K562 (cell line): ENCODE measurements around the gene MYO18A. TPM values are rescaled to one million over a fixed set of nuclear protein-coding genes. Genes with fewer than 3 reads are reported as not detected.
A peak's percentile ranks its signal among the peaks of the same experiment; 100 is the strongest.

ENCODE experiments used
- ARHGAP35 ChIP-seq: fragments of 450-650 bp; IDR thresholded peaks from 2 replicates; pipeline ENCODE4 v1.6.1; 2018; ENCODE audit not compliant: partially characterized antibody
- CBFA2T3 ChIP-seq: fragments of 450-650 bp; IDR thresholded peaks from 2 replicates; pipeline ENCODE4 v1.6.1; 2017
- CBX1 ChIP-seq: sonication (generic); IDR thresholded peaks from 2 replicates; pipeline ENCODE4 v1.6.1; 2016; ENCODE audit warnings: antibody characterized with exemption, low read depth, mild to moderate bottlenecking
- CBX3 ChIP-seq, 2 experiments: IDR thresholded peaks; 1 replicate in 1 of 2; 2 replicates in 1 of 2; pipeline ENCODE4 v1.6.1; 2012; ENCODE audit warnings: inconsistent platforms in 2 of 2, low read length in 2 of 2, borderline replicate concordance in 1 of 2, control low read depth in 1 of 2
- CREBBP ChIP-seq: IDR thresholded peaks from one replicate; pipeline ENCODE4 v1.6.1; 2012; ENCODE audit warnings: low read depth, mild to moderate bottlenecking, control low read depth, inconsistent platforms, low read length
- ELF1 ChIP-seq: fragments of 200-800 bp; sonication (Bioruptor generic); IDR thresholded peaks from 2 replicates; pipeline ENCODE4 v1.6.1; 2016; ENCODE audit warnings: missing genetic modification characterization, missing compliant biosample characterization
- ETV6 ChIP-seq, 3 experiments: fragments of 150-350 bp in 1 of 3; sonication (generic) in 1 of 3; formaldehyde crosslinking in 1 of 3; IDR thresholded peaks; 2 replicates each; pipeline versions ENCODE4 v1.6.1 to v1.8.0; 2014 to 2022; ENCODE audit warnings: borderline replicate concordance in 2 of 3, low read depth in 2 of 3, antibody characterized with exemption in 1 of 3, low read length in 1 of 3, mild to moderate bottlenecking in 1 of 3, missing genetic modification reagents in 1 of 3
- MTA3 ChIP-seq: fragments of 450-650 bp; formaldehyde crosslinking; IDR thresholded peaks from 2 replicates; pipeline ENCODE4 v1.6.1; 2017; ENCODE audit warnings: mild to moderate bottlenecking, borderline replicate concordance
- NFE2 ChIP-seq: IDR thresholded peaks from 2 replicates; pipeline ENCODE4 v1.6.1; 2014; ENCODE audit warnings: antibody characterized with exemption, low read depth
- NONO ChIP-seq, 2 experiments: fragments of 200-400 bp in 1 of 2; fragments of 450-650 bp in 1 of 2; formaldehyde crosslinking in 1 of 2; IDR thresholded peaks; 2 replicates each; pipeline ENCODE4 v1.6.1; 2017; ENCODE audit warnings: low read depth in 2 of 2, mild to moderate bottlenecking in 2 of 2, moderate library complexity in 2 of 2, low read length in 1 of 2
- RBM25 ChIP-seq: fragments of 200-400 bp; formaldehyde crosslinking; IDR thresholded peaks from 2 replicates; pipeline ENCODE4 v1.6.1; 2018; ENCODE audit warnings: low read length, low read depth, moderate library complexity; ENCODE audit not compliant: severe bottlenecking
- SMARCA5 ChIP-seq: fragments of 450-650 bp; IDR thresholded peaks from 2 replicates; pipeline ENCODE4 v1.6.1; 2016
- SRF ChIP-seq, 2 experiments: fragments of 250-450, 450-650 bp in 1 of 2; sonication (Bioruptor Pico) in 1 of 2; sonication (generic) in 1 of 2; formaldehyde crosslinking; IDR thresholded peaks; 2 replicates each; pipeline versions ENCODE4 v1.5.0 to v1.5.1; 2020 to 2022; ENCODE audit warnings: mild to moderate bottlenecking in 1 of 2, missing genetic modification reagents in 1 of 2
- SRSF3 ChIP-seq: fragments of 200-400 bp; formaldehyde crosslinking; IDR thresholded peaks from 2 replicates; pipeline ENCODE4 v1.6.1; 2016; ENCODE audit warnings: mild to moderate bottlenecking, low read length, moderate library complexity; ENCODE audit not compliant: insufficient read depth
- TAF1 ChIP-seq: IDR thresholded peaks from 2 replicates; pipeline ENCODE4 v1.6.1; 2011; ENCODE audit warnings: mild to moderate bottlenecking, low read length, moderate library complexity; ENCODE audit not compliant: insufficient read depth, control insufficient read depth, severe bottlenecking; ENCODE audit errors: extremely low read depth
- TCF3 ChIP-seq: sonication (generic); formaldehyde crosslinking; IDR thresholded peaks from 2 replicates; pipeline ENCODE4 v1.4.0; 2020; ENCODE audit warnings: mild to moderate bottlenecking, missing genetic modification reagents
- THRAP3 ChIP-seq: fragments of 450-650 bp; IDR thresholded peaks from 2 replicates; pipeline ENCODE4 v1.6.1; 2016; ENCODE audit warnings: mild to moderate bottlenecking, inconsistent platforms, borderline replicate concordance
- XRCC5 ChIP-seq: fragments of 200-400 bp; formaldehyde crosslinking; IDR thresholded peaks from 2 replicates; pipeline ENCODE4 v1.6.1; 2017; ENCODE audit warnings: low read depth, mild to moderate bottlenecking, low read length
- ZNF445 ChIP-seq: fragments of 250-450 bp; sonication (Bioruptor Pico); IDR thresholded peaks from 2 replicates; pipeline ENCODE4 v1.4.0; 2020; ENCODE audit warnings: low read depth, mild to moderate bottlenecking, moderate library complexity
- ZNF584 ChIP-seq: fragments of 200-800 bp; sonication (Bioruptor generic); IDR thresholded peaks from 2 replicates; pipeline ENCODE4 v1.6.1; 2016; ENCODE audit warnings: low read depth, mild to moderate bottlenecking, missing genetic modification characterization, missing compliant biosample characterization
- polyA plus RNA-seq, 8 experiments: library from polyadenylated mRNA; depleted of rRNA in 4 of 8; stranded (reverse) in 5 of 8; unstranded in 3 of 8; fragments of >200 nt; fragmentation: Nextera tagmentation in 2 of 8; fragmentation: Illumina TruSeq in 1 of 8; extraction: Ambion mirVana in 2 of 8; extraction: Trizol in 1 of 8; gene quantifications; 2 replicates each; pipeline versions ENCODE4 v1.2.1 to v1.2.3, GENCODE V29; 2011 to 2014; ENCODE audit warnings: inconsistent platforms in 1 of 8, missing spikeins in 1 of 8
- total RNA-seq, 7 experiments: library from RNA; depleted of rRNA in 6 of 7; stranded (reverse); fragments of >200 nt in 6 of 7; fragmentation: Illumina TruSeq in 2 of 7; extraction: Trizol in 2 of 7; gene quantifications; 2 replicates each; pipeline versions ENCODE4 v1.2.1 to v1.2.3, GENCODE V29; 2011 to 2021; ENCODE audit warnings: low replicate concordance in 1 of 7
- TF ChIP-seq, protein P1 (sequence below): sonication (generic); formaldehyde crosslinking; IDR thresholded peaks from 2 replicates; pipeline ENCODE4 v1.8.0; 2023; ENCODE audit warnings: mild to moderate bottlenecking, missing genetic modification reagents
- TF ChIP-seq, protein P2 (sequence below): fragments of 450-650 bp; formaldehyde crosslinking; IDR thresholded peaks from 2 replicates; pipeline ENCODE4 v1.4.0; 2020; ENCODE audit warnings: mild to moderate bottlenecking, mixed read lengths
- TF ChIP-seq, protein P3 (sequence below): fragments of 450-650 bp; conservative IDR thresholded peaks from 2 replicates; pipeline ENCODE4 v1.6.1; 2016; ENCODE audit warnings: missing genetic modification characterization, low read depth, mild to moderate bottlenecking, missing compliant biosample characterization, moderate library complexity
- TF ChIP-seq, protein P4 (sequence below): fragments of 250-450 bp; sonication (Bioruptor Pico); IDR thresholded peaks from 2 replicates; pipeline ENCODE4 v1.8.0; 2021; ENCODE audit warnings: borderline replicate concordance, mild to moderate bottlenecking, moderate library complexity; ENCODE audit not compliant: poor library complexity, severe bottlenecking

The MYO18A gene
- total and polyA plus RNA-seq, 9 of the 15 experiments (the other 6 are each of a cell fraction or from before 2014, with no cell fraction given) = 2.5 to 65.4 (median 17.1) TPM

DNA sequence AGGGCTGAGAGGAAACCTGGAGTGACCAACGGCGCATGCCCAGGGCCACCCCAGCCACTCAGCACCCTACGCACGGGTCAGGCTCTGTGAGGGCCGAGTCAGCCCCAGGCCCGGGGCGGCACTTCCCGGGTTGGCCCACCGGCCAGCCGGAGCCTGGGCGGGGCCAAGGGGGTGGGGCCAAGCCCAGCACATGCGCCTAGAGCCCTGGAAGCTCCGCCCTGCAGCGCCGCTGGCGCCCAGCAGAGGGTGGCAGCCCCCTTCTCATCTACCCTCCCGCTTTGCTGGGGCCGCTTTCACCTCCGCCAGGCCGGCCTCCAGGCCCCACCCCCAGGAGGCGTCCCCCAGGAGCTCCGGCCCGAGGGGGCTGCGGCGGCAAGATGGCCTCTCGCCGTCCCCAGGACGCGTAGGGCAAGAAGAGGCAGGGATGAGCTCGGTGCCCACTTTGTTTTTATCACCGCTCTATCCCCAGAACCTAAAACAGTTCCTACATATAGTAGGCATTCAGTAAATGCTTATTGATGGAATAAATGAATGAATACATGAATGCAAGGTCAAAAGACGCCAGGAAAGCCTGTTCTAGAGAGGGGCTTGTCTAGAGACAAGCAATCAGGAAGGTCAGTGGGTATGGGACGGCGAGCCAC is 31.3 kb downstream of the MYO18A start (continued):
- TF ChIP-seq, protein P1, sequence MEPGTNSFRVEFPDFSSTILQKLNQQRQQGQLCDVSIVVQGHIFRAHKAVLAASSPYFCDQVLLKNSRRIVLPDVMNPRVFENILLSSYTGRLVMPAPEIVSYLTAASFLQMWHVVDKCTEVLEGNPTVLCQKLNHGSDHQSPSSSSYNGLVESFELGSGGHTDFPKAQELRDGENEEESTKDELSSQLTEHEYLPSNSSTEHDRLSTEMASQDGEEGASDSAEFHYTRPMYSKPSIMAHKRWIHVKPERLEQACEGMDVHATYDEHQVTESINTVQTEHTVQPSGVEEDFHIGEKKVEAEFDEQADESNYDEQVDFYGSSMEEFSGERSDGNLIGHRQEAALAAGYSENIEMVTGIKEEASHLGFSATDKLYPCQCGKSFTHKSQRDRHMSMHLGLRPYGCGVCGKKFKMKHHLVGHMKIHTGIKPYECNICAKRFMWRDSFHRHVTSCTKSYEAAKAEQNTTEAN = no peak
- no peak for TF ChIP-seq CBFA2T3
- no peak for TF ChIP-seq NFE2
- TF ChIP-seq TAF1 = peak; percentile 12
- peak; percentile 76 for TF ChIP-seq RBM25
- TF ChIP-seq, protein P2, sequence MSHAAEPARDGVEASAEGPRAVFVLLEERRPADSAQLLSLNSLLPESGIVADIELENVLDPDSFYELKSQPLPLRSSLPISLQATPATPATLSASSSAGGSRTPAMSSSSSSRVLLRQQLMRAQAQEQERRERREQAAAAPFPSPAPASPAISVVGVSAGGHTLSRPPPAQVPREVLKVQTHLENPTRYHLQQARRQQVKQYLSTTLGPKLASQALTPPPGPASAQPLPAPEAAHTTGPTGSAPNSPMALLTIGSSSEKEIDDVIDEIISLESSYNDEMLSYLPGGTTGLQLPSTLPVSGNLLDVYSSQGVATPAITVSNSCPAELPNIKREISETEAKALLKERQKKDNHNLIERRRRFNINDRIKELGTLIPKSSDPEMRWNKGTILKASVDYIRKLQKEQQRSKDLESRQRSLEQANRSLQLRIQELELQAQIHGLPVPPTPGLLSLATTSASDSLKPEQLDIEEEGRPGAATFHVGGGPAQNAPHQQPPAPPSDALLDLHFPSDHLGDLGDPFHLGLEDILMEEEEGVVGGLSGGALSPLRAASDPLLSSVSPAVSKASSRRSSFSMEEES (CRISPR knock-in tag) = no peak
- TF ChIP-seq MTA3 = peak; percentile 41; the same call in 1 of the 2 replicates
- 0 out of 2 replicates have a peak, but pooled peaks have one; percentile 58 for TF ChIP-seq CBX1
- peak; percentile 80 for TF ChIP-seq XRCC5
- TF ChIP-seq, protein P3, sequence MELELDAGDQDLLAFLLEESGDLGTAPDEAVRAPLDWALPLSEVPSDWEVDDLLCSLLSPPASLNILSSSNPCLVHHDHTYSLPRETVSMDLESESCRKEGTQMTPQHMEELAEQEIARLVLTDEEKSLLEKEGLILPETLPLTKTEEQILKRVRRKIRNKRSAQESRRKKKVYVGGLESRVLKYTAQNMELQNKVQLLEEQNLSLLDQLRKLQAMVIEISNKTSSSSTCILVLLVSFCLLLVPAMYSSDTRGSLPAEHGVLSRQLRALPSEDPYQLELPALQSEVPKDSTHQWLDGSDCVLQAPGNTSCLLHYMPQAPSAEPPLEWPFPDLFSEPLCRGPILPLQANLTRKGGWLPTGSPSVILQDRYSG = no peak
- no peak for TF ChIP-seq CREBBP
- no peak for TF ChIP-seq CBX3 (IDR thresholded peaks at IDR 0.05; ENCODE audit: borderline replicate concordance in 1 of 2, low read length in 2 of 2)
- TF ChIP-seq SRSF3 = no peak
- TF ChIP-seq ZNF445 (CRISPR knock-in tag) = no peak
- TF ChIP-seq ELF1 (tag) = peak; percentile 57
- TF ChIP-seq TCF3 (CRISPR knock-in tag) = no peak
- TF ChIP-seq SRF (CRISPR knock-in tag; IDR thresholded peaks at IDR 0.05) = no peak
- no peak for TF ChIP-seq ARHGAP35
- no peak for TF ChIP-seq ETV6 (IDR thresholded peaks at IDR 0.05; ENCODE audit: borderline replicate concordance in 1 of 2, low read depth in 2 of 2, low read length in 1 of 2)
- TF ChIP-seq ETV6 (CRISPR knock-in tag; IDR thresholded peaks at IDR 0.05; ENCODE audit: borderline replicate concordance) = no peak
- peak; percentile 79; the same call in 1 of the 2 replicates for TF ChIP-seq SMARCA5
- TF ChIP-seq, protein P4, sequence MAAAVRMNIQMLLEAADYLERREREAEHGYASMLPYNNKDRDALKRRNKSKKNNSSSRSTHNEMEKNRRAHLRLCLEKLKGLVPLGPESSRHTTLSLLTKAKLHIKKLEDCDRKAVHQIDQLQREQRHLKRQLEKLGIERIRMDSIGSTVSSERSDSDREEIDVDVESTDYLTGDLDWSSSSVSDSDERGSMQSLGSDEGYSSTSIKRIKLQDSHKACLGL (CRISPR knock-in tag) = no peak
- TF ChIP-seq NONO (IDR thresholded peaks at IDR 0.05; ENCODE audit: low read depth in 2 of 2, low read length in 1 of 2) = peak in 1 of 2 experiments; percentile 72; a peak in 1 of 4 replicates
- TF ChIP-seq ZNF584 (CRISPR knock-in tag) = no peak
- TF ChIP-seq THRAP3 = no peak
